ENCODE data around the gene PRPSAP2.
"Not testable (repeated sequence)": the region's sequence is repeated elsewhere in the genome, so short reads cannot be mapped to it uniquely, and the experiment has no call there.

PRPSAP2 gene

GRCh38 chr17:18857864-18858566, at the start of gene PRPSAP2:
Gene PRPSAP2 (plus strand): TSS chr17:18858131. CDS start chr17:18865834, 7,703 bp downstream.
- DNase-seq = peak; percentile 98

- DNase-seq = not testable (repeated sequence)
These were observed 42.0 kb upstream of the PRPSAP2 start for GRCh38 chr17:18815924-18816323.

- peak; percentile 22 for DNase-seq
These were observed 41.2 kb upstream of the PRPSAP2 start for GRCh38 chr17:18816489-18817371.

GRCh38 chr17:18821430-18821829, 36.5 kb upstream of the PRPSAP2 start:
- not testable (repeated sequence) for DNase-seq

GRCh38 chr17:18827613-18828012, 30.3 kb upstream of the PRPSAP2 start:
- DNase-seq = not testable (repeated sequence)

GRCh38 chr17:18848501-18848900, 9.4 kb upstream of the PRPSAP2 start:
- no peak for DNase-seq

GRCh38 chr17:18850679-18851078, 7.3 kb upstream of the PRPSAP2 start:
- DNase-seq = no peak

- no peak for DNase-seq
These were observed 6.7 kb upstream of the PRPSAP2 start for GRCh38 chr17:18851201-18851600.

- DNase-seq = no peak
These were observed 3.0 kb upstream of the PRPSAP2 start for GRCh38 chr17:18854956-18855355.

- DNase-seq = peak; percentile 88
These were observed 1.9 kb upstream of the PRPSAP2 start for GRCh38 chr17:18855831-18856569.

GRCh38 chr17:18856570-18856915, 1.4 kb upstream of the PRPSAP2 start:
- DNase-seq = no peak

- DNase-seq = no peak
These were observed 775 bp downstream of the PRPSAP2 start for GRCh38 chr17:18858567-18859245.

- no peak for DNase-seq
These were observed 1.3 kb downstream of the PRPSAP2 start for GRCh38 chr17:18859256-18859655.

- no peak for DNase-seq
These were observed 2.4 kb downstream of the PRPSAP2 start for GRCh38 chr17:18860161-18860972.

GRCh38 chr17:18862011-18862410, 4.1 kb downstream of the PRPSAP2 start:
- DNase-seq = no peak

GRCh38 chr17:18864996-18865395, 7.1 kb downstream of the PRPSAP2 start:
- DNase-seq = not testable (repeated sequence)

- DNase-seq = no peak
These were observed 9.2 kb downstream of the PRPSAP2 start for GRCh38 chr17:18866866-18867813.

- no peak for DNase-seq
These were observed 19.2 kb downstream of the PRPSAP2 start for GRCh38 chr17:18877104-18877645.

- DNase-seq = no peak
These were observed 30.9 kb downstream of the PRPSAP2 start for GRCh38 chr17:18888766-18889290.

- no peak for DNase-seq
These were observed 31.7 kb downstream of the PRPSAP2 start for GRCh38 chr17:18889658-18890057.

All from CD4-positive, alpha-beta T cell treated with Interleukin-15 for 1 hour (primary cell).